Right atrium auricular region (tissue), 2 donors: ENCODE data around the gene CSMD2. TPM values are rescaled to one million over a fixed set of nuclear protein-coding genes. Genes with fewer than 3 reads are reported as not detected.

Experiments
- DNase-seq: peaks from one replicate; pipeline ENCODE4 v3.0.0-alpha.2; 2019; ENCODE audit warnings: low spot score
- H3K27ac ChIP-seq, 2 donors: fragments of 200-600 bp; sonication (generic); 1 replicate in 1 of 2; 2 replicates in 1 of 2; pipeline ENCODE4 v1.5.1; 2016 to 2019
- H3K27me3 ChIP-seq, 2 donors: fragments of 200-600 bp; sonication (generic); one replicate each; pipeline versions ENCODE4 v1.5.1 to v1.6.0; 2017 to 2019
- H3K36me3 ChIP-seq: fragments of 200-600 bp; sonication (generic); one replicate; pipeline ENCODE4 v1.5.1; 2016
- H3K4me1 ChIP-seq, 2 donors: fragments of 200-600 bp; sonication (generic); one replicate each; pipeline versions ENCODE4 v1.5.1 to v1.6.0; 2017 to 2019
- H3K4me3 ChIP-seq, 2 donors: fragments of 200-600 bp; sonication (generic); 1 replicate in 1 of 2; 2 replicates in 1 of 2; pipeline ENCODE4 v1.5.1; 2017 to 2019; ENCODE audit warnings: mild to moderate bottlenecking in 1 of 2, moderate library complexity in 1 of 2
- H3K9me3 ChIP-seq, 2 donors: fragments of 200-600 bp; sonication (generic); one replicate each; pipeline ENCODE4 v1.5.1; 2019
- CTCF ChIP-seq, 2 donors: fragments of 200-600 bp; sonication (generic); IDR thresholded peaks; one replicate each; pipeline ENCODE4 v1.5.1; 2019; ENCODE audit warnings: antibody characterized with exemption in 2 of 2
- total RNA-seq, 2 donors: library from RNA; depleted of rRNA; stranded (reverse); fragments of >200 nt; gene quantifications; one replicate each; pipeline ENCODE4 v1.1.0, GENCODE V29; 2016

CSMD2 gene
- total RNA-seq, 2 donors from 2014 or later, result 0.39 to 0.44 TPM

- Histone ChIP-seq H3K36me3 (no peaks in the 10 kb centered on the region), H3K4me3 (no peak overlapping the region), H3K27ac (no peak overlapping the region), H3K4me1 (no peaks in the 10 kb centered on the region), H3K9me3 (no peaks in the 10 kb centered on the region), H3K27me3 (no peaks in the 10 kb centered on the region)
- TF ChIP-seq CTCF (IDR thresholded peaks at IDR 0.05), result no peak
- DNase-seq, result no peak
Observed at GRCh38 chr1:33777337-33777736, 387.7 kb downstream of the CSMD2 start.

GRCh38 chr1:33768821-33769220 lies 396.2 kb downstream of the CSMD2 start:
- H3K4me3 ChIP-seq, result no peak overlapping the region
- no peak overlapping the region for H3K27ac ChIP-seq
- H3K36me3 ChIP-seq, result no peaks in the 10 kb centered on the region
- no peaks in the 10 kb centered on the region for H3K27me3 ChIP-seq
- H3K4me1 ChIP-seq, result no peaks in the 10 kb centered on the region
- no peak for TF ChIP-seq CTCF (IDR thresholded peaks at IDR 0.05)
- DNase-seq, result no peak
- no peaks in the 10 kb centered on the region for H3K9me3 ChIP-seq

- no peaks in the 10 kb centered on the region for H3K9me3 ChIP-seq
Observed at GRCh38 chr1:33768106-33768505, 396.9 kb downstream of the CSMD2 start.

GRCh38 chr1:33764149-33764548 lies 400.9 kb downstream of the CSMD2 start:
- no peak for TF ChIP-seq CTCF (IDR thresholded peaks at IDR 0.05)
- DNase-seq, result no peak

More at GRCh38 chr1:33768106-33768505, 396.9 kb downstream of the CSMD2 start:
- Histone ChIP-seq H3K27ac (no peak overlapping the region), H3K4me1 (no peaks in the 10 kb centered on the region), H3K36me3 (no peaks in the 10 kb centered on the region), H3K27me3 (no peaks in the 10 kb centered on the region), H3K4me3 (no peak overlapping the region)
- DNase-seq, result no peak
- TF ChIP-seq CTCF (IDR thresholded peaks at IDR 0.05), result no peak

DNA sequence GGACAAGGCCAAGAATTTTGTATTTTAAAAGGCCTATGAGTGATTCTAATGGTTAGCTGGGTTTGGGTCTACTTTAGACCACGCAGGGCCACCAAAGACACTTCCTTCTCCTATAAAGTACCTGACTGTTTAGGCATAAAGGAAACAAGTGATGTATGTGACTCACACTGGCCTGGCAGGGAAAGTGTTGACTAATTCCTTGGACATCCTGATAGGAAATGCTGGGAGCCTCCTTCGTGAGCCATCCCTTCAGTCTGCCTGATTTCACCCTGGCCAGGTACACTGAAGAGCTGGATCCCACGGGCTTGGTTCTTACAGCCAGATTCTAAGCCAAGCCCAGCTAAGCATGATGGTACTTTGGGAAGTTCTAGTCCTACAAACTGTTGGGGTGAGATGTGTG lies 401.6 kb downstream of the CSMD2 start:
- no peak for TF ChIP-seq CTCF (IDR thresholded peaks at IDR 0.05)
- peak overlapping the region in 1 of 2 donors; percentile 6 for H3K27ac ChIP-seq

More at GRCh38 chr1:33764149-33764548, 400.9 kb downstream of the CSMD2 start:
- Histone ChIP-seq H3K4me3 (no peak overlapping the region), H3K9me3 (no peaks in the 10 kb centered on the region), H3K4me1 (peaks cover 0 to 7% of the 10 kb centered on the region in 2 donors), H3K27ac (no peak overlapping the region), H3K36me3 (no peaks in the 10 kb centered on the region), H3K27me3 (no peaks in the 10 kb centered on the region)

DNA sequence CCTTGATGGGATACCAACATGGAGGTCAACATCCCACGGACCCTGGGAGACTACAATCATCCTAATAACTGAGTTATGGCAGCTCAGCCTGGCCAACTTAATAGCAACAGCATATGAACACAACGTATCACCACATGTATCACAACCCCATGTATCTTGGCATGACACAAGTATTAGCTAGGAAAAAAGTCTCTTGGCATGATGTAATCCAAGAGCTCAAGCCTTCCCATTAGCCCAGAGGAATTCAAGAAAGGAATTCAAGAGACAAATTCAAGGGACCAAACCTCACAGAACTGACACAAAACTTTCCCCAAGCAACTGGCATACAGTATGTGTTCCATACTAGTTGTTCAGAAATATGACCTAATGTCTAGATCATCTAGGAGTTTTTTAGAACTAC lies 402.1 kb downstream of the CSMD2 start:
- Histone ChIP-seq H3K36me3 (no peaks in the 10 kb centered on the region), H3K27ac (peak overlapping the region in 1 of 2 donors; percentile 6), H3K4me3 (no peak overlapping the region), H3K9me3 (no peaks in the 10 kb centered on the region), H3K27me3 (no peaks in the 10 kb centered on the region), H3K4me1 (peaks cover 0 to 11% of the 10 kb centered on the region in 2 donors)
- no peak for TF ChIP-seq CTCF (IDR thresholded peaks at IDR 0.05)
- no peak for DNase-seq

More for the DNA sequence above, 401.6 kb downstream of the CSMD2 start:
- Histone ChIP-seq H3K9me3 (no peaks in the 10 kb centered on the region), H3K4me3 (no peak overlapping the region), H3K27me3 (no peaks in the 10 kb centered on the region), H3K36me3 (no peaks in the 10 kb centered on the region), H3K4me1 (peaks cover 0 to 8% of the 10 kb centered on the region in 2 donors)
- DNase-seq, result no peak
